ENCODE data around the gene GLE1.

Gene GLE1

DNA sequence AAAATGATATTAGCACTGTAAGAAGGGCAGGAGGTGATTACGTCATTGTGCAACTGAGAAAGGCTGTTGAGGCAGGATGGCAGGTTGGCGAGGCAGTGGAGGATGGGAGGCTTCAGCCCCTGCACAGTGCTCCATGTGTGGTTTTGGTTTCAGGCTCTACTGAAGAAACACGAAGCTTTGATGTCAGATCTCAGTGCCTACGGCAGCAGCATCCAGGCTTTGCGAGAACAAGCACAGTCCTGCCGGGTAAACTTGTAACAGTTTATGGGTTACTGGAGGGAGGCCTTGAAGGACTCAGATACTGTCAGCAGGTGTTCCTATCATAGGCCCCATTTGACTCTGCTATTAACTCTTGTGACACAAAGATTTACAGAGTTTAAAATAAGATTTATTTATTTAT is 82.9 kb downstream of the GLE1 start:
- Histone ChIP-seq H3F3A (ENCODE audit: insufficient read depth, low read length) (no peaks in the 10 kb centered on the region), H4K20me1 (ENCODE audit: insufficient read depth, low read length) (no peaks in the 10 kb centered on the region), H3K9ac (ENCODE audit: low read length) (no peak overlapping the region), H3K9me2 (ENCODE audit: low read depth, low read length) (no peaks in the 10 kb centered on the region), H3K4me1 (ENCODE audit: insufficient read depth, low read length, severe bottlenecking) (no peaks in the 10 kb centered on the region), H3K4me2 (ENCODE audit: low read length) (no peak overlapping the region), H3K27me3 (ENCODE audit: insufficient read depth, low read length) (no peaks in the 10 kb centered on the region), H2AFZ (ENCODE audit: low read length) (no peak overlapping the region), H3K4me3 (ENCODE audit: low read depth, low read length, poor library complexity, severe bottlenecking) (no peak overlapping the region), H3K36me3 (ENCODE audit: insufficient read depth, low read length) (peaks cover 86% of the 10 kb centered on the region), H3K27ac (ENCODE audit: low read depth, low read length, poor library complexity, severe bottlenecking) (no peak overlapping the region), H3K9me3 (ENCODE audit: low read length) (no peaks in the 10 kb centered on the region), H3K79me2 (ENCODE audit: insufficient read depth, low read length) (no peaks in the 10 kb centered on the region)
- no peak for TF ChIP-seq EZH2 (IDR thresholded peaks at IDR 0.05; ENCODE audit: borderline replicate concordance, low read length)
- TF ChIP-seq, protein P1, sequence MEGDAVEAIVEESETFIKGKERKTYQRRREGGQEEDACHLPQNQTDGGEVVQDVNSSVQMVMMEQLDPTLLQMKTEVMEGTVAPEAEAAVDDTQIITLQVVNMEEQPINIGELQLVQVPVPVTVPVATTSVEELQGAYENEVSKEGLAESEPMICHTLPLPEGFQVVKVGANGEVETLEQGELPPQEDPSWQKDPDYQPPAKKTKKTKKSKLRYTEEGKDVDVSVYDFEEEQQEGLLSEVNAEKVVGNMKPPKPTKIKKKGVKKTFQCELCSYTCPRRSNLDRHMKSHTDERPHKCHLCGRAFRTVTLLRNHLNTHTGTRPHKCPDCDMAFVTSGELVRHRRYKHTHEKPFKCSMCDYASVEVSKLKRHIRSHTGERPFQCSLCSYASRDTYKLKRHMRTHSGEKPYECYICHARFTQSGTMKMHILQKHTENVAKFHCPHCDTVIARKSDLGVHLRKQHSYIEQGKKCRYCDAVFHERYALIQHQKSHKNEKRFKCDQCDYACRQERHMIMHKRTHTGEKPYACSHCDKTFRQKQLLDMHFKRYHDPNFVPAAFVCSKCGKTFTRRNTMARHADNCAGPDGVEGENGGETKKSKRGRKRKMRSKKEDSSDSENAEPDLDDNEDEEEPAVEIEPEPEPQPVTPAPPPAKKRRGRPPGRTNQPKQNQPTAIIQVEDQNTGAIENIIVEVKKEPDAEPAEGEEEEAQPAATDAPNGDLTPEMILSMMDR (IDR thresholded peaks at IDR 0.05; ENCODE audit: low read length): no peak

DNA sequence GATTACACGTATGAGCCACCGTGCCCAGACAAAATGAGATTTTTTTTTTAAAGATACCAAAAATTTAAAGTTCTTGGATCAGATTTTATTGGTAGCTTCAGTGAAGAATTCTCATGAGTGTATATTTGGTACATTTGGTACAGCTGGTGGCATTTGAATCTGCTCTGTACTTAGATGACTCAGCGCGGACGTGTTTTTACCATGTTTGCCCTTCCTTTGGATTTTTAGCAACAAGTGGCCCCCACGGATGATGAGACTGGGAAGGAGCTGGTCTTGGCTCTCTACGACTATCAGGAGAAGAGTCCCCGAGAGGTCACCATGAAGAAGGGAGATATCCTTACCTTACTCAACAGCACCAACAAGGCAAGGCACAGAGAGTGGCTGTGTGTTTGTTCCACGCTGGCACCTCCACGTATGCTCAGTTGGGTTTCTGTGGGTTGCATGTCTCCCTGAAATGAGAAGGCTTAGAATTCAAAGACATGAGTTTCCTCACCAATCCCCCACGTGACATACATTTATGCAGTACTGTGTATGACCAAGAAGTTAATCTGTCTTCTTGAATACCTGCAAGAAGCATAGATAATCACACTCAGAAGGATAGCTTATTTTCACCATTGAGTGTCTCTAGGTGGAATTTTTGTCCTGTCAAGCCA is 84.2 kb downstream of the GLE1 start:
- H3K79me2 ChIP-seq (ENCODE audit: insufficient read depth, low read length): no peaks in the 10 kb centered on the region

More for the DNA sequence above, 84.2 kb downstream of the GLE1 start:
- Histone ChIP-seq H3K27me3 (ENCODE audit: insufficient read depth, low read length) (no peaks in the 10 kb centered on the region), H2AFZ (ENCODE audit: low read length) (no peak overlapping the region), H3K4me1 (ENCODE audit: insufficient read depth, low read length, severe bottlenecking) (no peaks in the 10 kb centered on the region), H3K27ac (ENCODE audit: low read depth, low read length, poor library complexity, severe bottlenecking) (no peak overlapping the region), H3K9me2 (ENCODE audit: low read depth, low read length) (no peaks in the 10 kb centered on the region), H3K9ac (ENCODE audit: low read length) (no peak overlapping the region), H3K4me2 (ENCODE audit: low read length) (no peak overlapping the region), H4K20me1 (ENCODE audit: insufficient read depth, low read length) (no peaks in the 10 kb centered on the region), H3K4me3 (ENCODE audit: low read depth, low read length, poor library complexity, severe bottlenecking) (no peak overlapping the region), H3K9me3 (ENCODE audit: low read length) (no peaks in the 10 kb centered on the region), H3K36me3 (ENCODE audit: insufficient read depth, low read length) (peaks cover 86% of the 10 kb centered on the region), H3F3A (ENCODE audit: insufficient read depth, low read length) (no peaks in the 10 kb centered on the region)
- TF ChIP-seq EZH2 (IDR thresholded peaks at IDR 0.05; ENCODE audit: borderline replicate concordance, low read length): no peak
- TF ChIP-seq, protein P1 (IDR thresholded peaks at IDR 0.05; ENCODE audit: low read length): no peak

Measured in OCI-LY1 (cell line).